MCF 10A (cell line): ENCODE data around the gene PRKAR1B. TPM values are rescaled to one million over a fixed set of nuclear protein-coding genes. Genes with fewer than 3 reads are reported as not detected.

Experiments
- BruUV-seq: library from RNA; stranded (reverse); fragments of 400-500 nt; replicated peaks from 2 replicates; lab custom pipeline; 2021; lab: Mats Ljungman, UMichigan
- CTCF ChIA-PET: fragments of 300-600 bp; sonication (Branson Sonifier 250); formaldehyde crosslinking; extraction: SDS; loops from one replicate; lab custom pipeline; 2021; ENCODE audit warnings: antibody characterized with exemption, inconsistent platforms; lab: Yijun Ruan, JAX
- POLR2A ChIA-PET: fragments of 300-600, 350-650 bp; sonication (Branson Sonifier 250); formaldehyde crosslinking; extraction: SDS; loops from one replicate; lab custom pipeline; 2020; ENCODE audit warnings: antibody characterized with exemption, inconsistent platforms; lab: Yijun Ruan, JAX
- DNase-seq: peaks from one replicate; pipeline ENCODE4 v3.0.0-alpha.2; 2018; ENCODE audit not compliant: unreplicated experiment
- H3K27ac Mint-ChIP-seq: one replicate; pipeline ENCODE4 v1.8.0; 2022; ENCODE audit warnings: mild to moderate bottlenecking, low read depth, mixed read lengths; ENCODE audit not compliant: unreplicated experiment
- H3K27me3 Mint-ChIP-seq: one replicate; pipeline ENCODE4 v1.8.0; 2022; ENCODE audit warnings: mixed read lengths; ENCODE audit not compliant: insufficient read depth, unreplicated experiment
- H3K36me3 Mint-ChIP-seq: one replicate; pipeline ENCODE4 v1.8.0; 2022; ENCODE audit warnings: mild to moderate bottlenecking, moderate library complexity, mixed read lengths; ENCODE audit not compliant: insufficient read depth, unreplicated experiment
- H3K4me1 Mint-ChIP-seq: one replicate; pipeline ENCODE4 v1.8.0; 2022; ENCODE audit warnings: mixed read lengths; ENCODE audit not compliant: insufficient read depth, unreplicated experiment
- H3K4me3 Mint-ChIP-seq: one replicate; pipeline ENCODE4 v1.8.0; 2022; ENCODE audit warnings: mild to moderate bottlenecking, moderate library complexity, mixed read lengths; ENCODE audit not compliant: unreplicated experiment
- H3K9me3 Mint-ChIP-seq: one replicate; pipeline ENCODE4 v1.8.0; 2022; ENCODE audit warnings: mixed read lengths; ENCODE audit not compliant: unreplicated experiment
- intact Hi-C: fragments of 100-400 bp; cut with micrococcal nuclease; formaldehyde crosslinking; loops from 2 replicates; pipeline ENCODE4 v1.14.1; 2022
- total RNA-seq: library from RNA; stranded (reverse); gene quantifications from 2 replicates; pipeline ENCODE4 v1.2.3, GENCODE V29; 2022
- TF ChIP-seq, protein P1 (sequence below): fragments of 200-600 bp; IDR thresholded peaks from one replicate; pipeline ENCODE4 v1.8.0; 2022; ENCODE audit warnings: antibody characterized with exemption, mild to moderate bottlenecking; ENCODE audit not compliant: unreplicated experiment

The PRKAR1B gene
- total RNA-seq, 1 experiment from 2014 or later, result 31.5 TPM

DNA sequence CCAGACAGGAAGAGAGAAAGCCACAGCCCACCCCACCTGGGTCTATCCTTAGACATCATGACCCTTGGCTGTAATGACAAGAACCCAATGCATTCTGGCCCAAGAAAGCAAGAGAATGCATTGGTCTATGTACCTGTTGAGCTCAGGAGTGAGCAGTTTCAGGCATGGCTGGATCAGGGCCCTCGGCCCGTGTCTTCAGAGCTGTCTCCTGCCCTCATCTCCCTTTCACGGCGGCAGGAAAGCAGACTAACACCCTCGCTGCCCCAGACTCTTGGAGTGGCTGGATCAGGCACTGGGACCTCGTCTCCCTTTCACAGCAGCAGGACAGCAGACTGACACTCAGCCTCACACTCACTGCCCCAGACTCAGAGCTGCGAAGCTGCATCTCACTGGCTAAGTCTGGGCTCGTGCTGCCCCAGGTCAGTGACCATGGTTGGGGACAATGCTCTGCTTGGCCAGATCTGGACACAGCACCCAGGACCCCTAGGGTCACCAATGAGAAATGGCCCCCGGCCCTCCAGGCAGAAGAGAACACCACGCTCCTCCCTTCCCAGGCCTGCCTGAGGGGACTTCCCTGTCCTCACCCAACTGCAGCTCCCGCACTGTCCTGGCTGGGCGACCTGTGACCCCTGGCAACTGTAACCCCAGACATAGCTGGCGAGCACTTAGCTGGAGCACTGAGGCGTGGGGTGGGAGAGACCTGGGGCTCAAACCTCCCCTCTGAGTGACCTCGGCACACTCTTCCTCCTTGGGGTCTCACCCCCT, 194.5 kb downstream of the PRKAR1B start:
- H3K27ac Mint-ChIP-seq, result no peak overlapping the region
- no peak overlapping the region for H3K4me3 Mint-ChIP-seq
- H3K4me1 Mint-ChIP-seq, result no peaks in the 10 kb centered on the region
- H3K27me3 Mint-ChIP-seq, result no peaks in the 10 kb centered on the region
- POLR2A ChIA-PET, result interaction anchor here (0.7 kb wide), 1 partner anchor 10 kb away, joined by 3 read pairs; no protein-coding TSS in a partner anchor
- no TSS peak for BruUV-seq
- no peak for DNase-seq
- intact Hi-C loops, result no loop called here
- TF ChIP-seq, protein P1, sequence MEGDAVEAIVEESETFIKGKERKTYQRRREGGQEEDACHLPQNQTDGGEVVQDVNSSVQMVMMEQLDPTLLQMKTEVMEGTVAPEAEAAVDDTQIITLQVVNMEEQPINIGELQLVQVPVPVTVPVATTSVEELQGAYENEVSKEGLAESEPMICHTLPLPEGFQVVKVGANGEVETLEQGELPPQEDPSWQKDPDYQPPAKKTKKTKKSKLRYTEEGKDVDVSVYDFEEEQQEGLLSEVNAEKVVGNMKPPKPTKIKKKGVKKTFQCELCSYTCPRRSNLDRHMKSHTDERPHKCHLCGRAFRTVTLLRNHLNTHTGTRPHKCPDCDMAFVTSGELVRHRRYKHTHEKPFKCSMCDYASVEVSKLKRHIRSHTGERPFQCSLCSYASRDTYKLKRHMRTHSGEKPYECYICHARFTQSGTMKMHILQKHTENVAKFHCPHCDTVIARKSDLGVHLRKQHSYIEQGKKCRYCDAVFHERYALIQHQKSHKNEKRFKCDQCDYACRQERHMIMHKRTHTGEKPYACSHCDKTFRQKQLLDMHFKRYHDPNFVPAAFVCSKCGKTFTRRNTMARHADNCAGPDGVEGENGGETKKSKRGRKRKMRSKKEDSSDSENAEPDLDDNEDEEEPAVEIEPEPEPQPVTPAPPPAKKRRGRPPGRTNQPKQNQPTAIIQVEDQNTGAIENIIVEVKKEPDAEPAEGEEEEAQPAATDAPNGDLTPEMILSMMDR, result no peak
- H3K9me3 Mint-ChIP-seq, result no peaks in the 10 kb centered on the region
- H3K36me3 Mint-ChIP-seq, result no peaks in the 10 kb centered on the region
- CTCF ChIA-PET, result no interaction called here

DNA sequence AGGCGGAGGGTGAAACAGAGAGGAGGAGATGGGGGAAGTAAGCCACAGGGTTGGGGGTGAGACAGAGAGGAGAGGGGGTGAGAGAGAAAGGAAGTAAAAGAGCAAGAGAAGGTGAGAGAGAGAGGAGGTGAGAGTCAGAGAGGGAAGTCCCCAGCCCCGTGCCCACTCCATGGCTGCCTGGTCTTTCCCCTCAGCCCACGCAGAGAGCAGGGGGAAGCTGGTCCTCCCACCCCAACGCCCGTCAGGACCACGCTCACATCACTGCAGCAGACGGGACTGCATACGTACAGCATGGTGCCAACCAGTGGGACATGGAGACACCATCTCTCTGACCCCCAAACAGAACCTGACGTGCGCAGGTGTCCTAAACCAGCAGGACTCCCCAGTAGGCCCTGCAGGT, 195.3 kb downstream of the PRKAR1B start:
- CTCF ChIA-PET, result no interaction called here

DNA sequence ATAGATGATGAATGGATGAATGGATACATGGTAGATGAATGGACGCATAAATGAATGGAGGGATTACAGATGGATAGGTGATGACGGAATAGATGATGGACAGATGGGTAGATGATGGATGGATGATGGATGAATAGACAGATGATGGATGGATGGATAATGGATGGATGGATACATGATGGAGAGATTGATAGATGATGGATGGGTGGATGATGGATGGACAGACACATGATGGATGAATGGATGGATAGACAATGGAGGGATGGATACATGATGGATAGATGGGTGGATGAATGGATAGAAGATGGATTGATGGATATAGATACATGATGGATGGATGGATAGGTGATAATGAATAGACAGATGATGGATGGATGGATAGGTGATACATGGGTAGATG, 198.6 kb downstream of the PRKAR1B start:
- TF ChIP-seq, protein P1, result no peak
- H3K4me1 Mint-ChIP-seq, result no peaks in the 10 kb centered on the region
- intact Hi-C loops, result no loop called here
- H3K9me3 Mint-ChIP-seq, result no peaks in the 10 kb centered on the region
- DNase-seq, result no peak
- H3K27me3 Mint-ChIP-seq, result no peaks in the 10 kb centered on the region
- no peaks in the 10 kb centered on the region for H3K36me3 Mint-ChIP-seq
- no peak overlapping the region for H3K4me3 Mint-ChIP-seq
- H3K27ac Mint-ChIP-seq, result no peak overlapping the region
- BruUV-seq, result no TSS peak
- ChIA-PET POLR2A (interaction anchor here (3.5 kb wide), 1 partner anchor 10 kb away, joined by 27 read pairs; no protein-coding TSS in a partner anchor), CTCF (no interaction called here)

More for the DNA sequence above, 195.3 kb downstream of the PRKAR1B start:
- Mint-ChIP-seq H3K27ac (no peak overlapping the region), H3K9me3 (no peaks in the 10 kb centered on the region), H3K4me3 (no peak overlapping the region), H3K27me3 (no peaks in the 10 kb centered on the region), H3K4me1 (no peaks in the 10 kb centered on the region), H3K36me3 (no peaks in the 10 kb centered on the region)
- DNase-seq, result no peak
- no TSS peak for BruUV-seq
- TF ChIP-seq, protein P1, result no peak
- intact Hi-C loops, result no loop called here
- POLR2A ChIA-PET, result no interaction called here

DNA sequence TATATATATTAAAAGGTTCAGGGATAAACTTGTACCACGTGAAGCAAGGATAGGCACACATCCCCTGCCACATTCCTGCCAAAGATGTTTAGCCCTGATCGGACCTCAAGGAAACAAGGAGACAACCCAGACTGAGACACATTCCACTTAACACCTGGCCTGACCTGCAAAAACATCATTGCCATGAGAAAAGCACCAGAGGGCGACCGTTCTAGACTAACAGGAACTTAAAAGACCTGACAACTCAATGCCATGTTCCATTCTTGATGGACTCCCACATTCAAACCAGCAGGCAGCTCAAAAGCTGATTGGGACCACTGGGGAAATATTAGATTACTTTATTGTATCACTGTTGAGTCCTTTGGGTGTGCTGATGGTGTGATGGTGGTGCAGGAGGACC, 199.4 kb downstream of the PRKAR1B start:
- TF ChIP-seq, protein P1, result no peak
- H3K4me1 Mint-ChIP-seq, result no peaks in the 10 kb centered on the region
- DNase-seq, result no peak
- no peak overlapping the region for H3K4me3 Mint-ChIP-seq
- ChIA-PET CTCF (interaction anchor here (0.6 kb wide), 1 partner anchor 33 kb away, joined by 3 read pairs; no protein-coding TSS in a partner anchor), POLR2A (interaction anchor here (3.5 kb wide), 1 partner anchor 11 kb away, joined by 27 read pairs; no protein-coding TSS in a partner anchor)
- H3K9me3 Mint-ChIP-seq, result no peaks in the 10 kb centered on the region
- intact Hi-C loops, result no loop called here
- no peak overlapping the region for H3K27ac Mint-ChIP-seq
- no TSS peak for BruUV-seq
- H3K27me3 Mint-ChIP-seq, result no peaks in the 10 kb centered on the region
- no peaks in the 10 kb centered on the region for H3K36me3 Mint-ChIP-seq
